H1 (cell line): ENCODE results near the gene DNAJC9. TPM values are rescaled to one million over a fixed set of nuclear protein-coding genes. Genes with fewer than 3 reads are reported as not detected.

Experiments used
- CTCF ChIA-PET: fragments of 300-600 bp; sonication (Branson Sonifier 250); formaldehyde crosslinking; loops from one replicate; lab custom pipeline; 2021; ENCODE audit not compliant: partially characterized antibody; lab: Charles Lee
- POLR2A ChIA-PET: fragments of 300-600 bp; sonication (Branson Sonifier 250); formaldehyde crosslinking; loops from one replicate; lab custom pipeline; 2021; ENCODE audit warnings: inconsistent platforms; ENCODE audit not compliant: partially characterized antibody; lab: Charles Lee
- DNase-seq, 2 experiments: peaks; one replicate each; pipeline versions ENCODE4 v3.0.0 to v3.0.0-alpha.2; 2010 to 2022; ENCODE audit warnings: low spot score in 2 of 2, low read depth in 1 of 2, mixed read lengths in 1 of 2
- FAIRE-seq: peaks from 2 replicates; lab custom pipeline; 2011; peaks lifted over from hg19 to GRCh38; lab: Jason Lieb, UNC
- H2AFZ ChIP-seq: 2 replicates; pipeline ENCODE4 v1.8.1; 2012; ENCODE audit warnings: low read length, inconsistent platforms
- H2AK5ac ChIP-seq: 2 replicates; pipeline ENCODE4 v1.6.1; 2013; ENCODE audit warnings: low read depth, low read length
- H2BK120ac ChIP-seq: replicated peaks from 2 replicates; pipeline ENCODE3; 2013; ENCODE audit warnings: low read depth, low read length, inconsistent platforms
- H2BK12ac ChIP-seq: 2 replicates; pipeline ENCODE4 v1.6.1; 2013; ENCODE audit warnings: low read depth, low read length
- H2BK15ac ChIP-seq: 2 replicates; pipeline ENCODE4 v1.6.1; 2013; ENCODE audit warnings: low read length
- H2BK20ac ChIP-seq: 2 replicates; pipeline ENCODE4 v1.6.1; 2013; ENCODE audit warnings: low read length
- H2BK5ac ChIP-seq: 2 replicates; pipeline ENCODE4 v1.6.1; 2013; ENCODE audit warnings: low read depth, low read length
- H3K14ac ChIP-seq: 2 replicates; pipeline ENCODE4 v1.6.1; 2013; ENCODE audit warnings: inconsistent platforms; ENCODE audit not compliant: insufficient read length
- H3K18ac ChIP-seq: 2 replicates; pipeline ENCODE4 v1.6.1; 2013; ENCODE audit warnings: low read length; ENCODE audit errors: extremely low read depth
- H3K23ac ChIP-seq: 2 replicates; pipeline ENCODE4 v1.6.1; 2013; ENCODE audit warnings: inconsistent platforms; ENCODE audit not compliant: insufficient read length
- H3K23me2 ChIP-seq: 2 replicates; pipeline ENCODE4 v1.6.1; 2013; ENCODE audit warnings: low read depth, low read length
- H3K27ac ChIP-seq: 2 replicates; pipeline ENCODE4 v1.6.1; 2011; ENCODE audit warnings: low read depth, low read length, inconsistent platforms
- H3K27me3 ChIP-seq, 4 experiments: replicated peaks in 1 of 4; 1 replicate in 1 of 4; 2 replicates in 3 of 4; pipeline versions ENCODE4 v1.6.1 to v1.8.1; 2011 to 2013; ENCODE audit warnings: low read length in 3 of 4, mild to moderate bottlenecking in 3 of 4, inconsistent platforms in 2 of 4, mixed read lengths in 2 of 4, moderate library complexity in 1 of 4; ENCODE audit not compliant: control insufficient read depth in 3 of 4, insufficient read depth in 3 of 4; ENCODE audit errors: extremely low read depth in 1 of 4
- H3K36me3 ChIP-seq, 4 experiments: 2 replicates each; pipeline versions ENCODE4 v1.6.1 to v1.8.1; 2011 to 2013; ENCODE audit warnings: mild to moderate bottlenecking in 4 of 4, low read length in 3 of 4, moderate library complexity in 2 of 4, control low read depth in 1 of 4, inconsistent platforms in 1 of 4; ENCODE audit not compliant: insufficient read depth in 4 of 4, control insufficient read depth in 2 of 4
- H3K4ac ChIP-seq: replicated peaks from 2 replicates; pipeline ENCODE3; 2013; ENCODE audit warnings: low read length, low read depth, mixed read lengths, inconsistent platforms; ENCODE audit not compliant: insufficient read length
- H3K4me1 ChIP-seq, 4 experiments: replicated peaks in 1 of 4; 1 replicate in 1 of 4; 2 replicates in 3 of 4; pipeline versions ENCODE4 v1.6.1 to v1.8.1; 2011 to 2013; ENCODE audit warnings: low read length in 3 of 4, inconsistent platforms in 2 of 4, mixed read lengths in 1 of 4; ENCODE audit not compliant: insufficient read depth in 4 of 4, control insufficient read depth in 3 of 4
- H3K4me2 ChIP-seq, 2 experiments: 2 replicates each; pipeline versions ENCODE4 v1.6.1 to v1.8.1; 2011 to 2013; ENCODE audit warnings: low read depth in 2 of 2, low read length in 2 of 2, control low read depth in 1 of 2, inconsistent platforms in 1 of 2, mild to moderate bottlenecking in 1 of 2; ENCODE audit not compliant: insufficient read depth in 1 of 2
- H3K4me3 ChIP-seq, 4 experiments: fragments of 200-600, 300-600 bp in 1 of 4; sonication (generic), shearing (Covaris generic), sonication (Bioruptor Twin) in 1 of 4; 2 replicates each; pipeline versions ENCODE4 v1.5.1 to v1.8.1; 2011 to 2016; ENCODE audit warnings: low read length in 4 of 4, low read depth in 3 of 4, control low read depth in 2 of 4, inconsistent platforms in 2 of 4, mild to moderate bottlenecking in 2 of 4, mixed read lengths in 1 of 4, moderate library complexity in 1 of 4; ENCODE audit not compliant: insufficient read depth in 2 of 4; ENCODE audit errors: extremely low read depth in 1 of 4
- H3K56ac ChIP-seq: replicated peaks from 2 replicates; pipeline ENCODE3; 2013; ENCODE audit warnings: low read depth, mild to moderate bottlenecking, mixed read lengths, low read length, inconsistent platforms; ENCODE audit not compliant: insufficient read length
- H3K79me1 ChIP-seq: 2 replicates; pipeline ENCODE4 v1.6.1; 2013; ENCODE audit warnings: low read depth, low read length, control low read depth
- H3K79me2 ChIP-seq, 2 experiments: 2 replicates each; pipeline versions ENCODE4 v1.6.1 to v1.8.1; 2012 to 2013; ENCODE audit warnings: low read length in 2 of 2, mild to moderate bottlenecking in 2 of 2, inconsistent platforms in 1 of 2; ENCODE audit not compliant: insufficient read depth in 2 of 2, control insufficient read depth in 1 of 2
- H3K9ac ChIP-seq, 4 experiments: replicated peaks in 1 of 4; 1 replicate in 1 of 4; 2 replicates in 3 of 4; pipeline versions ENCODE4 v1.6.1 to v1.8.1; 2011 to 2013; ENCODE audit warnings: low read depth in 3 of 4, low read length in 3 of 4, control low read depth in 2 of 4, mild to moderate bottlenecking in 2 of 4, moderate library complexity in 2 of 4, inconsistent platforms in 1 of 4; ENCODE audit errors: extremely low read depth in 1 of 4
- H3K9me3 ChIP-seq, 2 experiments: 2 replicates each; pipeline versions ENCODE4 v1.6.1 to v1.8.1; 2012 to 2013; ENCODE audit warnings: mild to moderate bottlenecking in 2 of 2, moderate library complexity in 2 of 2, control low read depth in 1 of 2, inconsistent platforms in 1 of 2, low read depth in 1 of 2, low read length in 1 of 2, mixed read lengths in 1 of 2; ENCODE audit not compliant: insufficient read depth in 2 of 2
- H4K20me1 ChIP-seq, 2 experiments: replicated peaks in 1 of 2; 2 replicates each; pipeline versions ENCODE3 to v1.8.1; 2011 to 2013; ENCODE audit warnings: inconsistent platforms in 2 of 2, low read length in 2 of 2, mild to moderate bottlenecking in 1 of 2; ENCODE audit not compliant: insufficient read depth in 2 of 2, control insufficient read depth in 1 of 2
- H4K5ac ChIP-seq: 2 replicates; pipeline ENCODE4 v1.6.1; 2013; ENCODE audit warnings: low read length, low read depth, mixed read lengths, inconsistent platforms; ENCODE audit not compliant: insufficient read length
- H4K8ac ChIP-seq: 2 replicates; pipeline ENCODE4 v1.8.0; 2013; ENCODE audit warnings: mild to moderate bottlenecking, moderate library complexity, low read length, inconsistent platforms; ENCODE audit not compliant: insufficient read depth; ENCODE audit errors: extremely low read depth
- H4K91ac ChIP-seq: replicated peaks from 2 replicates; pipeline ENCODE3; 2013; ENCODE audit warnings: low read length, mixed read lengths, inconsistent platforms; ENCODE audit not compliant: insufficient read length
- RBBP5 ChIP-seq: IDR thresholded peaks from 2 replicates; pipeline ENCODE4 v1.7.1; 2012; ENCODE audit warnings: low read depth, mild to moderate bottlenecking, inconsistent platforms, low read length, moderate library complexity, borderline replicate concordance
- WGBS, 2 experiments: shearing (Covaris generic) in 1 of 2; methylation state at CpG; one replicate each; pipeline versions ENCODE4 v1.1.6 to v1.1.7; 2013 to 2015; ENCODE audit warnings: low lambda C conversion rate in 2 of 2, mixed read lengths in 2 of 2, inconsistent platforms in 1 of 2, low coverage in 1 of 2, missing lambda C conversion rate in 1 of 2; ENCODE audit not compliant: insufficient replicate concordance in 2 of 2, insufficient coverage in 1 of 2, insufficient read length in 1 of 2; ENCODE audit errors: extremely low coverage in 1 of 2, missing lambda C conversion rate in 1 of 2; 5-methylcytosine and 5-hydroxymethylcytosine counted together
- polyA plus RNA-seq, 7 experiments: library from polyadenylated mRNA; depleted of rRNA in 3 of 7; stranded (reverse) in 5 of 7; unstranded in 2 of 7; fragments of >200 nt in 5 of 7; fragments of 200-250 nt in 2 of 7; gene quantifications; 1 replicate in 5 of 7; 2 replicates in 1 of 7; 4 replicates in 1 of 7; pipeline versions ENCODE4 v1.2.1 to v1.2.3, GENCODE V29; 2011 to 2013; ENCODE audit warnings: missing spikeins in 2 of 7, mixed read lengths in 2 of 7
- total RNA-seq: library from RNA; stranded (reverse); fragmentation: NEBNext Ultra II Directional; extraction: Animal tissue kit (Norgen Biotek cat#: 25700); gene quantifications from 2 replicates; pipeline ENCODE4 v1.2.1, GENCODE V29; 2021

Gene DNAJC9
- total and polyA plus RNA-seq, 2 of the 8 experiments (the other 6 are each of a cell fraction or from before 2014, with no cell fraction given): 26.0 to 32.2 TPM

DNA sequence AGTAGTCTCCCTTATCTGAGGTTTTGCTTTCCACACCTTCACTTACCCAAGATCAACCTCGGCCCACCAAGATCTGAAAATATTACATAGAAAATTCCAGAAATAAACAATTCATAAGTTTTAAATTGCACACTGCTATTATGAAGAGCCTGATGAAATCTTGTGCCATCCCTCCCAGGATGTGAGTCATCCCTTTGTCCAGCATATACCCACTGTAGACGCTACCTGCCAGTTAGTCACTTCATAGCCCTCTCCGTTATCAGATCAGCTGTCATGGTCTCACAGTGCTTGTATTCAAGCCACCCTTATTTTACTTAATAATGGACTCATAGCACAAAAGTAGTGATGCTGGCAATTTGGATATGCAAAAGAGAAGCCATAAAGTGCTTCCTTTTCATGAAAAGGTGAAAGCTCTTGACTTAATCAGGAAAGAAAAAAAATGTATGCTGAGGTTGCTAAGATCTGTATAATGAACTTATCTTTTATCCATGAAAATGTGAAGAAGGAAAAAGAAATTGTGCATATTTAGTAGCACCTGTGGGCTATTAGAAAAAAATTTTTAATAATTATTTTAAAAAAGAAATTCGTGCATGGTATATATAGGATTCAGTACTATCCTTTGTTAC lies 15.2 kb upstream of the DNAJC9 start:
- 85% methylated on average over 4 of the region's 4 CpGs; no CpG with 5 or more reads in 1 of the 2 experiments for WGBS, 2 experiments
- FAIRE-seq (no peak), DNase-seq (no peak)
- Histone ChIP-seq H2AFZ (no peak overlapping the region), H2BK12ac (no peak overlapping the region), H3K4me2 (no peak overlapping the region), H2AK5ac (no peak overlapping the region), H3K36me3 (no peaks in the 10 kb centered on the region), H4K5ac (no peak overlapping the region), H3K4me1 (no peaks in the 10 kb centered on the region), H4K8ac (no peak overlapping the region), H4K91ac (no peak overlapping the region), H3K9me3 (peaks cover 6 to 7% of the 10 kb centered on the region in 2 experiments; a peak in 1 of 4 replicates), H3K27ac (no peak overlapping the region), H3K14ac (no peak overlapping the region), H2BK5ac (no peak overlapping the region), H3K79me1 (no peaks in the 10 kb centered on the region), H2BK20ac (no peak overlapping the region), H3K23ac (no peak overlapping the region), H3K4me3 (no peak overlapping the region), H3K4ac (no peak overlapping the region), H3K9ac (no peak overlapping the region), H3K23me2 (no peaks in the 10 kb centered on the region), H2BK120ac (no peak overlapping the region), H2BK15ac (no peak overlapping the region), H3K79me2 (no peaks in the 10 kb centered on the region), H4K20me1 (no peaks in the 10 kb centered on the region), H3K27me3 (no peaks in the 10 kb centered on the region), H3K56ac (no peak overlapping the region), H3K18ac (no peak overlapping the region)
- ChIA-PET POLR2A (interaction anchor here (1.2 to 1.7 kb wide), 3 partner anchors 8 to 15 kb away, joined by 4 to 8 read pairs (median 6); partner anchors contain the start of gene DNAJC9), CTCF (no interaction called here)
- no peak for TF ChIP-seq RBBP5
